ENCODE measurements around the gene PLPP4. TPM values are rescaled to one million over a fixed set of nuclear protein-coding genes. Genes with fewer than 3 reads are reported as not detected.

The PLPP4 gene
- total RNA-seq, 2 donors from 2014 or later = 0.27 to 61.3 TPM

DNA sequence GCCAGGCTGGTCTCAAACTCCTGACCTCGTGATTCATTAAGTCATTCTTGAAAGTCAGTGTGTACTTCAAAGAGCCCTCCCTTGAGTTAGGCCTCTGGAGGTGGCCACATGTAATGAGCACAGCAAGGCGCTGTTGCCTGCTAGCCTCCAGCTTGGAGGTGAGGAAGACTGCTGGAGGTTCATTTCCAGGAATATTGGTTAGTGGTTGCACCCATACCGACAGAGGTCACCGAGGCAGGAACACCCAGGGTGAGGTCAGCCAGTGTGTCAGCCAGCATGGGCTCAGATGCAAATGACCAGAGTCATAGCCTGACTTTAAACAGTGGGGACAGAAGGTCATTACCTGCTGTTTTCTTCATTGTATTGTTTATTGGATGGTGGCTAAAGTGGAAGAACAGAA is 85.0 kb downstream of the PLPP4 start:
- 82% methylated on average over 4 of the region's 4 CpGs for WGBS
- no peaks in the 10 kb centered on the region for H3K36me3 ChIP-seq
- H3K4me3 ChIP-seq = no peak overlapping the region
- H3K4me1 ChIP-seq (replicated peaks) = no peaks in the 10 kb centered on the region
- no peak for DNase-seq (ENCODE audit: low spot score)
- intact Hi-C loops (cut with DNase I) = no loop called here
- no peaks in the 10 kb centered on the region for H3K9me3 ChIP-seq
- no peak overlapping the region for H3K27ac ChIP-seq
- TF ChIP-seq, protein P1, sequence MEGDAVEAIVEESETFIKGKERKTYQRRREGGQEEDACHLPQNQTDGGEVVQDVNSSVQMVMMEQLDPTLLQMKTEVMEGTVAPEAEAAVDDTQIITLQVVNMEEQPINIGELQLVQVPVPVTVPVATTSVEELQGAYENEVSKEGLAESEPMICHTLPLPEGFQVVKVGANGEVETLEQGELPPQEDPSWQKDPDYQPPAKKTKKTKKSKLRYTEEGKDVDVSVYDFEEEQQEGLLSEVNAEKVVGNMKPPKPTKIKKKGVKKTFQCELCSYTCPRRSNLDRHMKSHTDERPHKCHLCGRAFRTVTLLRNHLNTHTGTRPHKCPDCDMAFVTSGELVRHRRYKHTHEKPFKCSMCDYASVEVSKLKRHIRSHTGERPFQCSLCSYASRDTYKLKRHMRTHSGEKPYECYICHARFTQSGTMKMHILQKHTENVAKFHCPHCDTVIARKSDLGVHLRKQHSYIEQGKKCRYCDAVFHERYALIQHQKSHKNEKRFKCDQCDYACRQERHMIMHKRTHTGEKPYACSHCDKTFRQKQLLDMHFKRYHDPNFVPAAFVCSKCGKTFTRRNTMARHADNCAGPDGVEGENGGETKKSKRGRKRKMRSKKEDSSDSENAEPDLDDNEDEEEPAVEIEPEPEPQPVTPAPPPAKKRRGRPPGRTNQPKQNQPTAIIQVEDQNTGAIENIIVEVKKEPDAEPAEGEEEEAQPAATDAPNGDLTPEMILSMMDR (IDR thresholded peaks at IDR 0.05) = no peak
- TF ChIP-seq POLR2AphosphoS5 (IDR thresholded peaks at IDR 0.05) = no peak
- TF ChIP-seq POLR2A (IDR thresholded peaks at IDR 0.05) = no peak
- H3K27me3 ChIP-seq (replicated peaks; ENCODE audit: insufficient read depth) = no peaks in the 10 kb centered on the region

DNA sequence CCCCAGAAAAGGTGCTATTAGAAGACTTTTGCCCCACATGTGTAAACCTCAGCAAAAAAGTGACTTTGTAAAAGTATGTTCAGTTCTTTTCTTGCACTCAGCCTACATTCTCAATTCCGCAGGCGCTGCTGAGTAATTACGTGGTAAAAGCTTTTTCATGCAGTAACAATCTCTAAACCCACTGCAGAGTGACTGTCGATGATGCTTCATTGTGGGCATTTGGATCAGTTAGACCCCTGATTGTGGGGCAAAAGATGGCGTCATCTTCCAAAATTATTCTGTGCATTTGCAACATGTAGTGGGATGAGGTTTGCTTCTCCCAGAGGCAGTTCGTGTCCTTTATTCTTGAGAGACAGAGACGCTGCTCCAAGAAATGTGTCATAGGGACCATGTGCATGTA is 85.6 kb downstream of the PLPP4 start:
- H3K4me1 ChIP-seq (replicated peaks) = no peaks in the 10 kb centered on the region
- intact Hi-C loops (cut with DNase I) = no loop called here
- WGBS = 74% methylated on average over 7 of the region's 7 CpGs
- no peak for DNase-seq (ENCODE audit: low spot score)
- no peak overlapping the region for H3K27ac ChIP-seq
- no peak overlapping the region for H3K4me3 ChIP-seq
- TF ChIP-seq POLR2A (IDR thresholded peaks at IDR 0.05) (no peak), POLR2AphosphoS5 (IDR thresholded peaks at IDR 0.05) (no peak)
- TF ChIP-seq, protein P1 (IDR thresholded peaks at IDR 0.05) = no peak
- H3K27me3 ChIP-seq (replicated peaks; ENCODE audit: insufficient read depth) = no peaks in the 10 kb centered on the region
- no peaks in the 10 kb centered on the region for H3K9me3 ChIP-seq
- no peaks in the 10 kb centered on the region for H3K36me3 ChIP-seq

DNA sequence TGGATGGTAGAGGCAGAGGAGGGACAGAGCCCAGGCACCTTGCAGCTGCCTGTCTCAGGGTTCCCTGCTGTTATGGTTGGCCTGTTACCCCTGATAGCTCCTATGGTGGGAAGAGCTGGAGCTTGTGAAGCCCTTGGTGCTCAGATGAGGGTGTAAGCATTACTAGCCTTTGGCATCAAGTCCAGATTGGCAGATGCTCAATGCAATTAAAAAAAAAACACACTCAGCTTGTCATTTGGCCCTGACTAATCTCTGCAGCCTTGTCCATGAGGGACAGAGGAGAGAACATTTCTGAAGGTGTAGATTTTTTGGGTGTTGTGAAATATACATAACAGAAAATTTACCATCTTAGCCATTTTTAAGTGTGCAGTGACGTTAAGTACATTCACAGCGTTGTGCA is 86.3 kb downstream of the PLPP4 start:
- H3K27me3 ChIP-seq (replicated peaks; ENCODE audit: insufficient read depth) = no peaks in the 10 kb centered on the region
- no peak overlapping the region for H3K27ac ChIP-seq
- H3K9me3 ChIP-seq = no peaks in the 10 kb centered on the region
- no peak for DNase-seq (ENCODE audit: low spot score)
- intact Hi-C loops (cut with DNase I) = no loop called here
- no peak for TF ChIP-seq POLR2AphosphoS5 (IDR thresholded peaks at IDR 0.05)
- TF ChIP-seq, protein P1 (IDR thresholded peaks at IDR 0.05) = no peak
- 89% methylated on average over 2 of the region's 2 CpGs for WGBS
- H3K4me3 ChIP-seq = no peak overlapping the region
- no peaks in the 10 kb centered on the region for H3K4me1 ChIP-seq (replicated peaks)
- H3K36me3 ChIP-seq = no peaks in the 10 kb centered on the region

DNA sequence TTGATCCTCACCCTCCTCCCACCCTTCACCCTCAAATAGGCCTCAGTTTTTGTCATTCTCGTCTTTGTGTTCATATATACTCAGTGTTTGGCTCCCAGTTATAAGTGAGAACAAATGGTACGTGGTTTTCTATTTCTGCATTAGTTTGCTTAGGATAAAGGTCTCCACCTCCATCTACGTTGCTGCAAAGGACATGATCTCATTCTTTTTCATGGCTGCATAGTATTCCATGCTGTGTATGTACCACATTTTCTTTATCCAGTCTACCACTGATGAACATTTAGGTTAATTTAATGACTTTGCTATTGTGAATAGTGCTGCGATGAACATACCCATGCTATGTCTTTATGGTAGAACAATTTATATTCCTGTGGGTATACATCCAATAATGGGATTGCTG is 91.2 kb downstream of the PLPP4 start:
- Histone ChIP-seq H3K36me3 (no peaks in the 10 kb centered on the region), H3K27ac (no peak overlapping the region), H3K4me1 (replicated peaks) (no peaks in the 10 kb centered on the region), H3K27me3 (replicated peaks; ENCODE audit: insufficient read depth) (no peaks in the 10 kb centered on the region), H3K9me3 (no peaks in the 10 kb centered on the region), H3K4me3 (no peak overlapping the region)
- WGBS = 93% methylated on average over 4 of the region's 4 CpGs
- no peak for DNase-seq (ENCODE audit: low spot score)
- TF ChIP-seq POLR2AphosphoS5 (IDR thresholded peaks at IDR 0.05) = no peak
- TF ChIP-seq POLR2A (IDR thresholded peaks at IDR 0.05) = no peak
- TF ChIP-seq, protein P1 (IDR thresholded peaks at IDR 0.05) = no peak
- intact Hi-C loops (cut with DNase I) = no loop called here

DNA sequence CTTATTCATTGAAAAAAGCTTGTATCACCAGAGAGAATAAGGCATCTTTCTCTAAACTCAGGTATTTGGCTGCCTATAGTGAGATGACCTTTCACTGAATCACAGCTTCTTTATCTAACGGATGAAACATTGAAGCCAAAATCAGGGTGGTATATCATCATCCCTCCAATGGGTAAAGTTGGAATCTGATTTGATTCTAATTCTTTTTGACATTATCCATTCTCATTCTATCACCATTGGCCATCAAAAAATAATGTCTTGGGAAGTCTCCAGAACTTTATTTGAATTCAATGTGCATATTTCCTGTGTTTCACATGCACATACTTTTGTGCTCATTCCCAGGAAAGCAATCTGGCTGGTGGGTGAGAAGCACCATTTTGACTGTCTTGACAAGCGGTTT is 95.2 kb downstream of the PLPP4 start:
- Histone ChIP-seq H3K27ac (no peak overlapping the region), H3K9me3 (no peaks in the 10 kb centered on the region), H3K27me3 (replicated peaks; ENCODE audit: insufficient read depth) (no peaks in the 10 kb centered on the region), H3K36me3 (no peaks in the 10 kb centered on the region), H3K4me3 (no peak overlapping the region), H3K4me1 (replicated peaks) (no peaks in the 10 kb centered on the region)
- 78% methylated on average over 2 of the region's 2 CpGs for WGBS
- TF ChIP-seq, protein P1 (IDR thresholded peaks at IDR 0.05) = no peak
- TF ChIP-seq POLR2AphosphoS5 (IDR thresholded peaks at IDR 0.05) = no peak
- TF ChIP-seq POLR2A (IDR thresholded peaks at IDR 0.05) = no peak
- intact Hi-C loops (cut with DNase I) = no loop called here
- DNase-seq (ENCODE audit: low spot score) = no peak

Data from prostate gland (tissue), 2 donors.